H1 (cell line): ENCODE measurements around the gene KLHL17. TPM values are rescaled to one million over a fixed set of nuclear protein-coding genes. Genes with fewer than 3 reads are reported as not detected.

Source experiments
- CBX8 ChIP-seq: fragments of 300-800, 300-1000 bp; sonication (generic); IDR thresholded peaks from 2 replicates; pipeline ENCODE4 v1.7.1; 2016; ENCODE audit warnings: low read depth, low read length, borderline replicate concordance
- CHD7 ChIP-seq: fragments of 300-600 bp; sonication (generic); IDR thresholded peaks from 2 replicates; pipeline ENCODE4 v1.7.1; 2012; ENCODE audit warnings: low read length, moderate library complexity, mild to moderate bottlenecking, inconsistent platforms; ENCODE audit not compliant: insufficient replicate concordance
- GTF2F1 ChIP-seq: IDR thresholded peaks from 2 replicates; pipeline ENCODE4 v1.6.1; 2012; ENCODE audit warnings: low read depth, low read length, improper control_type of control experiment, borderline replicate concordance
- NANOG ChIP-seq: IDR thresholded peaks from 2 replicates; pipeline ENCODE4 v1.6.1; 2011; ENCODE audit warnings: low read length, low read depth, mild to moderate bottlenecking, inconsistent platforms; ENCODE audit not compliant: insufficient read depth, poor library complexity, severe bottlenecking
- polyA plus RNA-seq, 7 experiments: library from polyadenylated mRNA; depleted of rRNA in 3 of 7; stranded (reverse) in 5 of 7; unstranded in 2 of 7; fragments of >200 nt in 5 of 7; fragments of 200-250 nt in 2 of 7; gene quantifications; 1 replicate in 5 of 7; 2 replicates in 1 of 7; 4 replicates in 1 of 7; pipeline versions ENCODE4 v1.2.1 to v1.2.3, GENCODE V29; 2011 to 2013; ENCODE audit warnings: missing spikeins in 2 of 7, mixed read lengths in 2 of 7
- total RNA-seq: library from RNA; stranded (reverse); fragmentation: NEBNext Ultra II Directional; extraction: Animal tissue kit (Norgen Biotek cat#: 25700); gene quantifications from 2 replicates; pipeline ENCODE4 v1.2.1, GENCODE V29; 2021

Gene KLHL17
- total and polyA plus RNA-seq, 2 of the 8 experiments (the other 6 are each of a cell fraction or from before 2014, with no cell fraction given) = 32.6 to 36.1 TPM

GRCh38 chr1:963301-963651, 2.9 kb downstream of the KLHL17 start (continued):
- TF ChIP-seq CHD7 (no peak), NANOG (no peak), CBX8 (no peak), GTF2F1 (no peak)
